Measurements from ENCODE around the gene PDLIM3.

The PDLIM3 gene

GRCh38 chr4:185481401-185481800 is 53.9 kb downstream of the PDLIM3 start:
- H3K9ac ChIP-seq (ENCODE audit: low read depth, low read length) = no peak overlapping the region
- H3K27me3 ChIP-seq (ENCODE audit: control insufficient read depth, insufficient read depth, low read length) = peaks cover 69% of the 10 kb centered on the region
- H3K4me1 ChIP-seq (ENCODE audit: control insufficient read depth, insufficient read depth, low read length) = peaks cover 3% of the 10 kb centered on the region
- no peaks in the 10 kb centered on the region for H3K36me3 ChIP-seq (ENCODE audit: control insufficient read depth, insufficient read depth, low read length)
- H3K9me3 ChIP-seq (ENCODE audit: control insufficient read depth, insufficient read depth, low read length) = no peaks in the 10 kb centered on the region
- H3K4me3 ChIP-seq (ENCODE audit: low read depth, low read length) = no peak overlapping the region

GRCh38 chr4:185480016-185480732 is 55.1 kb downstream of the PDLIM3 start:
- Histone ChIP-seq H3K9ac (ENCODE audit: low read depth, low read length) (no peak overlapping the region), H3K27me3 (ENCODE audit: control insufficient read depth, insufficient read depth, low read length) (peaks cover 69% of the 10 kb centered on the region), H3K36me3 (ENCODE audit: control insufficient read depth, insufficient read depth, low read length) (no peaks in the 10 kb centered on the region), H3K9me3 (ENCODE audit: control insufficient read depth, insufficient read depth, low read length) (no peaks in the 10 kb centered on the region), H3K4me1 (ENCODE audit: control insufficient read depth, insufficient read depth, low read length) (peaks cover 3% of the 10 kb centered on the region), H3K4me3 (ENCODE audit: low read depth, low read length) (no peak overlapping the region)

GRCh38 chr4:185479507-185479971 is 55.8 kb downstream of the PDLIM3 start:
- peaks cover 66% of the 10 kb centered on the region for H3K27me3 ChIP-seq (ENCODE audit: control insufficient read depth, insufficient read depth, low read length)
- H3K4me3 ChIP-seq (ENCODE audit: low read depth, low read length) = no peak overlapping the region
- peaks cover 3% of the 10 kb centered on the region for H3K4me1 ChIP-seq (ENCODE audit: control insufficient read depth, insufficient read depth, low read length)
- H3K9me3 ChIP-seq (ENCODE audit: control insufficient read depth, insufficient read depth, low read length) = no peaks in the 10 kb centered on the region
- no peaks in the 10 kb centered on the region for H3K36me3 ChIP-seq (ENCODE audit: control insufficient read depth, insufficient read depth, low read length)
- H3K9ac ChIP-seq (ENCODE audit: low read depth, low read length) = no peak overlapping the region

- Histone ChIP-seq H3K9me3 (ENCODE audit: control insufficient read depth, insufficient read depth, low read length) (no peaks in the 10 kb centered on the region), H3K9ac (ENCODE audit: low read depth, low read length) (no peak overlapping the region), H3K4me1 (ENCODE audit: control insufficient read depth, insufficient read depth, low read length) (no peaks in the 10 kb centered on the region), H3K36me3 (ENCODE audit: control insufficient read depth, insufficient read depth, low read length) (no peaks in the 10 kb centered on the region), H3K4me3 (ENCODE audit: low read depth, low read length) (no peak overlapping the region), H3K27me3 (ENCODE audit: control insufficient read depth, insufficient read depth, low read length) (peaks cover 38% of the 10 kb centered on the region)
Measured at GRCh38 chr4:185473247-185473646, 62.1 kb downstream of the PDLIM3 start.

GRCh38 chr4:185472103-185472542 is 63.2 kb downstream of the PDLIM3 start:
- Histone ChIP-seq H3K9ac (ENCODE audit: low read depth, low read length) (no peak overlapping the region), H3K27me3 (ENCODE audit: control insufficient read depth, insufficient read depth, low read length) (peaks cover 31% of the 10 kb centered on the region), H3K4me3 (ENCODE audit: low read depth, low read length) (peak overlapping the region; percentile 68)

GRCh38 chr4:185471235-185472102 is 63.8 kb downstream of the PDLIM3 start, which contains the start of gene CCDC110:
Gene CCDC110, minus strand, starts transcription at chr4:185471733. Its CDS starts 50 bp downstream, at chr4:185471683.
- Histone ChIP-seq H3K9ac (ENCODE audit: low read depth, low read length) (peak within 1 kb of the TSS; percentile 32), H3K4me1 (ENCODE audit: control insufficient read depth, insufficient read depth, low read length) (no peaks in the 10 kb centered on the region), H3K27me3 (ENCODE audit: control insufficient read depth, insufficient read depth, low read length) (peaks cover 28% of the 10 kb centered on the region), H3K4me3 (ENCODE audit: low read depth, low read length) (peak within 1 kb of the TSS; percentile 92), H3K9me3 (ENCODE audit: control insufficient read depth, insufficient read depth, low read length) (no peaks in the 10 kb centered on the region), H3K36me3 (ENCODE audit: control insufficient read depth, insufficient read depth, low read length) (no peaks in the 10 kb centered on the region)

More at GRCh38 chr4:185472103-185472542, 63.2 kb downstream of the PDLIM3 start:
- Histone ChIP-seq H3K9me3 (ENCODE audit: control insufficient read depth, insufficient read depth, low read length) (no peaks in the 10 kb centered on the region), H3K4me1 (ENCODE audit: control insufficient read depth, insufficient read depth, low read length) (no peaks in the 10 kb centered on the region), H3K36me3 (ENCODE audit: control insufficient read depth, insufficient read depth, low read length) (no peaks in the 10 kb centered on the region)

GRCh38 chr4:185470501-185471195 is 64.7 kb downstream of the PDLIM3 start:
- H3K9me3 ChIP-seq (ENCODE audit: control insufficient read depth, insufficient read depth, low read length) = no peaks in the 10 kb centered on the region
- H3K36me3 ChIP-seq (ENCODE audit: control insufficient read depth, insufficient read depth, low read length) = no peaks in the 10 kb centered on the region
- H3K27me3 ChIP-seq (ENCODE audit: control insufficient read depth, insufficient read depth, low read length) = peaks cover 28% of the 10 kb centered on the region
- peak overlapping the region; percentile 92 for H3K4me3 ChIP-seq (ENCODE audit: low read depth, low read length)
- no peaks in the 10 kb centered on the region for H3K4me1 ChIP-seq (ENCODE audit: control insufficient read depth, insufficient read depth, low read length)
- H3K9ac ChIP-seq (ENCODE audit: low read depth, low read length) = peak overlapping the region; percentile 32

- Histone ChIP-seq H3K4me1 (ENCODE audit: control insufficient read depth, insufficient read depth, low read length) (no peaks in the 10 kb centered on the region), H3K4me3 (ENCODE audit: low read depth, low read length) (no peak overlapping the region), H3K36me3 (ENCODE audit: control insufficient read depth, insufficient read depth, low read length) (no peaks in the 10 kb centered on the region), H3K9ac (ENCODE audit: low read depth, low read length) (no peak overlapping the region), H3K27me3 (ENCODE audit: control insufficient read depth, insufficient read depth, low read length) (peaks cover 28% of the 10 kb centered on the region), H3K9me3 (ENCODE audit: control insufficient read depth, insufficient read depth, low read length) (no peaks in the 10 kb centered on the region)
Measured at GRCh38 chr4:185469580-185470154, 65.6 kb downstream of the PDLIM3 start.

GRCh38 chr4:185468999-185469398 is 66.3 kb downstream of the PDLIM3 start:
- Histone ChIP-seq H3K9ac (ENCODE audit: low read depth, low read length) (no peak overlapping the region), H3K36me3 (ENCODE audit: control insufficient read depth, insufficient read depth, low read length) (no peaks in the 10 kb centered on the region), H3K4me1 (ENCODE audit: control insufficient read depth, insufficient read depth, low read length) (peaks cover 3% of the 10 kb centered on the region), H3K4me3 (ENCODE audit: low read depth, low read length) (no peak overlapping the region), H3K27me3 (ENCODE audit: control insufficient read depth, insufficient read depth, low read length) (peaks cover 28% of the 10 kb centered on the region), H3K9me3 (ENCODE audit: control insufficient read depth, insufficient read depth, low read length) (no peaks in the 10 kb centered on the region)

- Histone ChIP-seq H3K9ac (ENCODE audit: low read depth, low read length) (no peak overlapping the region), H3K36me3 (ENCODE audit: control insufficient read depth, insufficient read depth, low read length) (no peaks in the 10 kb centered on the region), H3K27me3 (ENCODE audit: control insufficient read depth, insufficient read depth, low read length) (peaks cover 28% of the 10 kb centered on the region), H3K4me3 (ENCODE audit: low read depth, low read length) (no peak overlapping the region), H3K4me1 (ENCODE audit: control insufficient read depth, insufficient read depth, low read length) (peaks cover 3% of the 10 kb centered on the region), H3K9me3 (ENCODE audit: control insufficient read depth, insufficient read depth, low read length) (no peaks in the 10 kb centered on the region)
Measured at GRCh38 chr4:185467991-185468390, 67.3 kb downstream of the PDLIM3 start.

- no peaks in the 10 kb centered on the region for H3K36me3 ChIP-seq (ENCODE audit: control insufficient read depth, insufficient read depth, low read length)
- no peak overlapping the region for H3K9ac ChIP-seq (ENCODE audit: low read depth, low read length)
- H3K4me3 ChIP-seq (ENCODE audit: low read depth, low read length) = no peak overlapping the region
- peaks cover 25% of the 10 kb centered on the region for H3K27me3 ChIP-seq (ENCODE audit: control insufficient read depth, insufficient read depth, low read length)
- H3K4me1 ChIP-seq (ENCODE audit: control insufficient read depth, insufficient read depth, low read length) = peaks cover 3% of the 10 kb centered on the region
- H3K9me3 ChIP-seq (ENCODE audit: control insufficient read depth, insufficient read depth, low read length) = no peaks in the 10 kb centered on the region
Measured at GRCh38 chr4:185467101-185467500, 68.2 kb downstream of the PDLIM3 start.

All from iPS-15b (cell line).